Thymus (tissue), 11 donors: ENCODE measurements around the gene FAM13A. TPM values are rescaled to one million over a fixed set of nuclear protein-coding genes. Genes with fewer than 3 reads are reported as not detected.
"Not testable (repeated sequence)": the region's sequence is repeated elsewhere in the genome, so short reads cannot be mapped to it uniquely, and the experiment has no call there.

ENCODE experiments used
- DNase-seq, 9 donors: peaks; one replicate each; pipeline ENCODE4 v3.0.0-alpha.2; 2013; ENCODE audit warnings: low spot score in 9 of 9, low read depth in 6 of 9, missing footprints in 1 of 9
- H3K27ac ChIP-seq, 2 donors: one replicate each; pipeline ENCODE4 v1.5.1; 2013; ENCODE audit warnings: control low read depth in 1 of 2, low read depth in 1 of 2, low read length in 1 of 2, mild to moderate bottlenecking in 1 of 2, moderate library complexity in 1 of 2
- H3K27me3 ChIP-seq, 2 donors: one replicate each; pipeline ENCODE4 v1.5.1; 2013; ENCODE audit warnings: low read length in 1 of 2; ENCODE audit not compliant: control insufficient read depth in 2 of 2, insufficient read depth in 1 of 2
- H3K36me3 ChIP-seq, 2 donors: one replicate each; pipeline ENCODE4 v1.5.1; 2013; ENCODE audit warnings: low read length in 1 of 2, mild to moderate bottlenecking in 1 of 2, moderate library complexity in 1 of 2; ENCODE audit not compliant: control insufficient read depth in 2 of 2, insufficient read depth in 2 of 2
- H3K4me1 ChIP-seq, 2 donors: one replicate each; pipeline ENCODE4 v1.5.1; 2013; ENCODE audit warnings: low read length in 2 of 2; ENCODE audit not compliant: control insufficient read depth in 2 of 2, insufficient read depth in 2 of 2
- H3K4me3 ChIP-seq, 2 donors: one replicate each; pipeline ENCODE4 v1.5.1; 2013; ENCODE audit warnings: low read length in 2 of 2, control low read depth in 1 of 2, mild to moderate bottlenecking in 1 of 2
- H3K9me3 ChIP-seq, 2 donors: one replicate each; pipeline ENCODE4 v1.5.1; 2013; ENCODE audit warnings: low read length in 1 of 2, mild to moderate bottlenecking in 1 of 2; ENCODE audit not compliant: control insufficient read depth in 2 of 2, insufficient read depth in 1 of 2
- WGBS: extraction: QIAGEN DNeasy Blood & Tissue Kit; methylation state at CpG from one replicate; pipeline ENCODE4 v1.1.7; 2013; 5-methylcytosine and 5-hydroxymethylcytosine counted together
- polyA plus RNA-seq: library from polyadenylated mRNA; stranded (reverse); fragments of 200-250 nt; gene quantifications from one replicate; pipeline ENCODE4 v1.2.3, GENCODE V29; 2013
- total RNA-seq: library from RNA; stranded (reverse); fragments of 120-200 nt; gene quantifications from one replicate; pipeline ENCODE4 v1.2.4, GENCODE V29; 2013
- donor health status: healthy.

Gene FAM13A
- total and polyA plus RNA-seq, 2 donors: 9.0 to 9.3 TPM

DNA sequence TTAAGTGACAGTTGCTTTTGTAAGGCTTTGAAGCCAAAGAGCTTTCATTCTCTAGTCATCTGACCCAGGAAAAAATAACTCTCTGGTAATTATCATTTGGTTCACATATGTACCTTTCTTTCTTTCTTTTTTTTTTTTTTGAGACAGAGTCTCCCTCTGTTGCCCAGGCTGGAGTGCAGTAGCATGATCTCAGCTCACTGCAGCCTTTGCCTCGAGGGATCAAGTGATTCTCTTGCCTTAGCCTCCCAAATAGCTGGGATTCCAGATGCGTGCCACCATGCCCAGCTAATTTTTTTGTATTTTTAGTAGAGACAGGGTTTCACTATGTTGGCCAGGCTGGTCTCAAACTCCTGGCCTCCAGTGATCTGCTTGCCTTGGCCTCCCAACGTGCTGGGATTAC lies 169.6 kb downstream of the FAM13A start:
- H3K4me3 ChIP-seq, H3K9me3 ChIP-seq, DNase-seq, H3K36me3 ChIP-seq, H3K27ac ChIP-seq, H3K4me1 ChIP-seq, H3K27me3 ChIP-seq: not testable (repeated sequence)
- WGBS: 97% methylated on average over 3 of the region's 3 CpGs

DNA sequence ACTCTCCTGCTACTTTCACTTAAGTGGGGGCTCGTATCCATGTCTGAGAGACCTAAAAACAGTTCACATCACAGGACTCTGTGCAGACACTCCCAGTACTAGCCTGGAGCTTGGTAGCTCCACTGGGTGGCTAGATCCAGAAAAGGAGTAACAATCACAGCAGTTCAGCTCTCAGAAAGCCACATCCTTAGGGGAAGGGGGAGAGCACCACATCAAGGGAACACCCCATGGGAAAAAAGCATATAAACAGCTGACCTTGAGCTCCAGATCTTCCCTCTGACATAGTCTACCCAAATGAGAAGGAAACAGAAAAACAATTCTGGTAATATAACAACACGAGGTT lies 175.8 kb downstream of the FAM13A start:
- Histone ChIP-seq H3K4me1 (no peaks in the 10 kb centered on the region), H3K4me3 (no peak overlapping the region), H3K27ac (no peak overlapping the region), H3K9me3 (no peaks in the 10 kb centered on the region), H3K36me3 (no peaks in the 10 kb centered on the region), H3K27me3 (no peaks in the 10 kb centered on the region)
- 46% methylated on average over 2 of the region's 2 CpGs for WGBS
- DNase-seq: peak in 1 of 9 donors; percentile 7

DNA sequence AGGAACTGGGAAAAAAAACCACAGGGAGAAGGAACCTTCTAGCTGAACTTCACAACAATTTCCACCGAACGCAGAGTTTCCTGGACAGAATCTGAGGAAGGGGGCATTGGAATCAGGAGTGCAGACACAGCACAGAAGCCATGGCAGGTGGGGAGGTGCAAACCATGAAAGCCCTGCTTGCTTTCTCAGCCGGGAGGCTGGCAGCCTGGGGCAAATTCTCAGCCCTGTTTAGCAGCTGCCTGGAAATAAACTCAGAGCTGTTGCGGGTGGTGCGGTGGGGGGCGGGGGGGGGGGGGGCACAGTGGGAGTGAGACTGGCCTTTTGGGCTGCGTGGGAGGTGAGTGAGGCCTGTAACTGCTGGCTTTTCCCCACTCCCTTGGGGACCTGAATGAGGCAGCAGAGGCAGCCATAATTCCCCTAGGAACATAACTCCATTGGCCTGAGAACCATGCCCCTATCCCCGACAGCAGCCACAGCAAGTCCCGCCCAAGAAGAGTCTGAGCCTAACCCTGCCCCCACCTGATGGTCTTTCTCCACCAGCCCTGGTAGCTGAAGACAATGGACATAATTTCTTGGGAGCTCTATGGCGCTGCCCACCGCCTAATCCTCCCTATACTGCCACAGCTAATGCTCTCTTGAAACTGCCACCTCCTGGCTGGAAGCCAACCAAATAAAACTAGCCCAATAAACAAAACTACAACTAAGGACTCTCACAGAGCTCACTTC lies 176.3 kb downstream of the FAM13A start:
- Histone ChIP-seq H3K4me3 (no peak overlapping the region), H3K27me3 (no peaks in the 10 kb centered on the region), H3K9me3 (no peaks in the 10 kb centered on the region), H3K27ac (no peak overlapping the region), H3K36me3 (no peaks in the 10 kb centered on the region), H3K4me1 (no peaks in the 10 kb centered on the region)
- 91% methylated on average over 11 of the region's 11 CpGs for WGBS
- no peak for DNase-seq

DNA sequence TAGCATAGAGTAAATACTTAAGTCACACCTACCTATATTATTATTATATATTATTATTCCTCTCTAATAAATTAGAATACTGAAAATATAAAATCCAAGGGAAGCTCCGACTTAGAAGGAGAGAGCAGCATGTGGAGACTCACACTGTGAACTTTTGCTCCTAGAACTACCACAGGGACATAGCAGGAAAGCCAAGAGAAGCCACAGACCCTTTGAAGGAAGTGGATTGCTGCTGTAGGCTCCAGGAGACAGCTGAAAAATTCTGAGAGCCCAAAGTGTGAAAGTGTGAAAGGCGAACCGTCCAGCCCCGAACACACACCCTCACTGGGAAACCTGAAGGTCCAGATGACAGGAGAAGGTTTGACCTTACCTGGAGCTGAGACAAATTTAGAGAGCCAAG lies 177.0 kb downstream of the FAM13A start:
- Histone ChIP-seq H3K27ac (no peak overlapping the region), H3K4me1 (no peaks in the 10 kb centered on the region), H3K4me3 (no peak overlapping the region), H3K36me3 (no peaks in the 10 kb centered on the region), H3K9me3 (no peaks in the 10 kb centered on the region), H3K27me3 (no peaks in the 10 kb centered on the region)
- WGBS: 95% methylated on average over 4 of the region's 4 CpGs
- DNase-seq: no peak

DNA sequence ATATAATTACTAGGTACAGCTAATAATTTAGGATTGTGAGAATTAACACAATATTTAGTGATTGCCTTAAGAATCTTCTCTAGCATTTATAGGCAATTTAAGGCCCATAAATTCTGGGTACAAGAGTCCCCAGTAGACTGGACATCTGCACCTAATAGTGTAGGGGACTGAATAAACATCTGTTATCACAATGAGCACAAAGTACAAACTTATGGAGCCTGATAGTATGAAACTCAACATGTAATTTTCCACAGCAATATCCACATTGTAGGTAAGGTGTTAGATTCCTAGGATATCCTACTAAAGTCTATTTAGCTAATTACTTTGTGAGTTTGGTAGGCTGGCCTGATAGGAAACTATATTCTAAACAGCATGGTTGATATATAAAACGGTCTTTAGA lies 178.3 kb downstream of the FAM13A start:
- Histone ChIP-seq H3K9me3 (no peaks in the 10 kb centered on the region), H3K27me3 (no peaks in the 10 kb centered on the region), H3K27ac (no peak overlapping the region), H3K4me1 (no peaks in the 10 kb centered on the region), H3K4me3 (no peak overlapping the region), H3K36me3 (no peaks in the 10 kb centered on the region)
- no peak for DNase-seq
- WGBS: 98% methylated on average over 1 of the region's 1 CpG

DNA sequence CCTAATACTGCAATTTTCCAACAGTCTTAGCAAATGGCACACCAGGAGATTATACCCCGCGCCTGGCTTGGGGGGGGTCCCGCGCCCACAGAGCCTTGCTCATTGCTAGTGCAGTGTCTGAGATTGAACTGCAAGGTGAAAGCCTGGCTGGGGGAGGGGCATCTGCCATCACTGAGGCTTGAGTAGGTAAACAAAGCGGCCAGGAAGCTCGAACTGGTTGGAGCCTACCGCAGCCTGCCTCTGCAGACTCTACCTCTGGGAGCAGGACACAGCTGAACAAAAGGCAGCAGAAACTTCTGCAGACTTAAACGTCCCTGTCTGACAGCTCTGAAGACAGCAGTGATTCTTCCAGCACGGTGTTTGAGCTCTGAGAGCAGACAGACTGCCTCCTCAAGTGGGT lies 186.6 kb downstream of the FAM13A start:
- no peak overlapping the region for H3K4me3 ChIP-seq
- no peaks in the 10 kb centered on the region for H3K27me3 ChIP-seq
- H3K9me3 ChIP-seq: no peaks in the 10 kb centered on the region
- no peak for DNase-seq
- H3K27ac ChIP-seq: no peak overlapping the region
- no peaks in the 10 kb centered on the region for H3K4me1 ChIP-seq
- 99% methylated on average over 9 of the region's 9 CpGs for WGBS
- H3K36me3 ChIP-seq: no peaks in the 10 kb centered on the region

DNA sequence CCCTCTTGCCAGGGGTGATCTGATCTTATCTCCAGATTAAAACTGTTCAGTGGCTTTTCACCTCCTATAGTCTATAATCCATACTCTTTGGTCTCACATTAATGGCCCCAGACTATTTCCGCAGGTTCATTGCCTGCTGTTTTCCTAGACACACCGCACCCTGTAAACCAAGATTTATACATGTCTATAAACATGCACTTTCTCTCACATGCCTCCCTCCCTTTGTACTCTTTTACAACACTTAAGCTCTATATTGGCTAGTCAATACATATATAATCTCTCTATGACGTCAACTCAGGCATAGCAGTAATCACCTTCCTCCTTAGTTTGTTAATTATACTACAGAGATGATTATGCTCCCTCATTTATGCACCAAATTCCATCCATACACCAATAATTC lies 188.5 kb downstream of the FAM13A start:
- Histone ChIP-seq H3K9me3 (no peaks in the 10 kb centered on the region), H3K4me1 (no peaks in the 10 kb centered on the region), H3K27ac (no peak overlapping the region), H3K36me3 (no peaks in the 10 kb centered on the region), H3K27me3 (no peaks in the 10 kb centered on the region), H3K4me3 (no peak overlapping the region)
- 99% methylated on average over 3 of the region's 3 CpGs for WGBS
- no peak for DNase-seq

DNA sequence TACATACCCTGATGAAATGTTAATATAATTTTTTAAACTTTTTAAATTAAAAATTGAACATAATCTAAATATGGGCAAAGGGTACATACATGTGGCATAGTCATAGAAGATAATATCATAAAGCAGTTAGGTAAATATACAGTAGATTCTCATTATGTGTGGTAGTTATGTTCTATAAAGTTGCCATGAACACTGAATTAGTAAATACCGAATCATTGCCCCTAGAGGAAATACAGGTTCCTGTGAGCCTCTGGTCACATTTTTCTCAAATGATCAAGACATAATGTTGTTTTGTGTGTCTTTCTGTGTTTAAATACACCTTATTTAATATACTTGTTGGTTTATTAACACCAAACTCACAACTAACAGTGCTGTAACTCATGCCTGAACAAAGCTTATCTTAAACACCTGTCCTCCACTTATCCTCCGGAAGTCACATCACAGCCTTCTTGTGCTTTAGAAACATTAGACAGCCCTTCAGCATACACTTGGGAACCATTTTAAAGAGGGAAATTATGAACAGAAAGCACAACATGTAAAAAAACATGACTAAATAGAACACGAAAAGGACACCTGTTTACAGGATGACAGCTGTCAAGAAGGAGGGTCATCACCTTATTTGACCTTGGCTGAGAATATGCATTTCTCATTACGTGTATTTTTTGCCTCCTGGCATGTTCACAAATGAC lies 190.0 kb downstream of the FAM13A start:
- no peak overlapping the region for H3K4me3 ChIP-seq
- H3K27me3 ChIP-seq: no peaks in the 10 kb centered on the region
- no peak overlapping the region for H3K27ac ChIP-seq
- no peaks in the 10 kb centered on the region for H3K36me3 ChIP-seq
- H3K9me3 ChIP-seq: no peaks in the 10 kb centered on the region
- no peaks in the 10 kb centered on the region for H3K4me1 ChIP-seq
- no peak for DNase-seq
- WGBS: 70% methylated on average over 4 of the region's 4 CpGs

DNA sequence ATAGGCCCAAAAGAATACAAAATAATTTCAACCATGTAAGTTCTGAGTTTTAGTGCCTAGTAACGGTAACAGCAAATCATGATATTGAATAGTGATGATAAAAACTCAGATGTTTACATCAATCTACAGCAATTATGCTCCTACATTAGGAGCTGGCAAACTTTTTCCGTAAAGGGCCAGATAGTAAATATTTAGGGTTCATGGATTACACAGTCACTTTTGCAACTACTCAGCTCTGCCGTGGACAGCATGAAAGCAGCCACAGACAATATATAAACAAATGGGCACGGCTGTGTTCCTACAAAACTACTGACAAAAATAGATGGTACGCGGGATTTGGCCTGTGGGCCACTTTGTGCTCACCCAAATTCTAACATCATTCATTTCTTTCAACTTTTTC lies 191.5 kb downstream of the FAM13A start:
- WGBS: 97% methylated on average over 6 of the region's 6 CpGs
- Histone ChIP-seq H3K4me3 (no peak overlapping the region), H3K27me3 (no peaks in the 10 kb centered on the region), H3K36me3 (no peaks in the 10 kb centered on the region), H3K9me3 (no peaks in the 10 kb centered on the region), H3K27ac (no peak overlapping the region), H3K4me1 (no peaks in the 10 kb centered on the region)
- no peak for DNase-seq
